ENCODE measurements around the gene CFAP92. TPM values are rescaled to one million over a fixed set of nuclear protein-coding genes. Genes with fewer than 3 reads are reported as not detected.

CFAP92 gene
- total and polyA plus RNA-seq, 2 donors (not counting 3 experiments of a cell fraction or from before 2014, with no cell fraction given), result 0.04 to 0.62 TPM

GRCh38 chr3:129019266-129019665 lies 25.4 kb upstream of the CFAP92 start:
- CTCF ChIA-PET, result interaction anchor here (5.0 kb wide), 1 partner anchor 49 kb away, joined by 34 read pairs; no protein-coding TSS in a partner anchor
- H3K79me2 ChIP-seq (ENCODE audit: control insufficient read depth, insufficient read depth, low read length), result no peaks in the 10 kb centered on the region
- dilution Hi-C loops (cut with MboI; ENCODE audit: extremely low pct_ligation_motif_present, low sequenced_read_pairs) (no loop called here), intact Hi-C loops (cut with micrococcal nuclease) (no loop called here)
- H3K4me3 ChIP-seq (replicated peaks in 1 of 3; ENCODE audit: insufficient read depth in 1 of 3, low read depth in 1 of 3, low read length in 3 of 3), result no peak overlapping the region
- H3K27ac ChIP-seq (ENCODE audit: insufficient read depth, low read depth, low read length), result no peak overlapping the region
- H3K4me1 ChIP-seq (ENCODE audit: control insufficient read depth, extremely low read depth, insufficient read depth, low read length), result peaks cover 33% of the 10 kb centered on the region
- no peaks in the 10 kb centered on the region for H4K20me1 ChIP-seq (replicated peaks; ENCODE audit: control insufficient read depth, extremely low read depth, insufficient read depth, low read length)
- no peaks in the 10 kb centered on the region for H3K27me3 ChIP-seq (ENCODE audit: control insufficient read depth in 2 of 2, insufficient read depth in 2 of 2, low read length in 2 of 2)
- no peak overlapping the region for H2AFZ ChIP-seq (ENCODE audit: low read depth, low read length)
- no peak overlapping the region for H3K4me2 ChIP-seq (ENCODE audit: insufficient read depth, low read length)
- H3K9me3 ChIP-seq (replicated peaks; ENCODE audit: control insufficient read depth, insufficient read depth, low read length), result no peaks in the 10 kb centered on the region
- TF ChIP-seq MYC (IDR thresholded peaks at IDR 0.05; ENCODE audit: low read depth, low read length) (no peak), EZH2 (IDR thresholded peaks at IDR 0.05; ENCODE audit: borderline replicate concordance, low read depth, low read length, severe bottlenecking) (no peak), CTCF (IDR thresholded peaks at IDR 0.05; ENCODE audit: extremely low read depth in 1 of 2, insufficient read depth in 1 of 2, low read depth in 1 of 2, low read length in 2 of 2) (no peak), MAX (IDR thresholded peaks at IDR 0.05; ENCODE audit: insufficient read depth, insufficient read length) (no peak), FOS (IDR thresholded peaks at IDR 0.05; ENCODE audit: borderline replicate concordance, insufficient read depth, low read length) (no peak), POLR2A (IDR thresholded peaks at IDR 0.05; ENCODE audit: low read depth, low read length) (no peak), JUN (IDR thresholded peaks at IDR 0.05; ENCODE audit: borderline replicate concordance, insufficient read depth, insufficient read length, low read depth) (no peak), POLR2AphosphoS5 (IDR thresholded peaks at IDR 0.05; ENCODE audit: insufficient read depth, low read depth, low read length) (no peak), GATA2 (IDR thresholded peaks at IDR 0.05; ENCODE audit: insufficient read depth, insufficient read length, low read depth, low read length) (no peak)
- FAIRE-seq, result no peak
- no peak overlapping the region for H3K9ac ChIP-seq (replicated peaks; ENCODE audit: extremely low read depth, insufficient read depth, low read length)
- BruUV-seq (replicated peaks), result no TSS peak
- H3K9me1 ChIP-seq (replicated peaks; ENCODE audit: control insufficient read depth, extremely low read depth, insufficient read depth, low read length), result no peaks in the 10 kb centered on the region
- no peak for DNase-seq (ENCODE audit: low read depth, low spot score)
- no peaks in the 10 kb centered on the region for H3K36me3 ChIP-seq (ENCODE audit: control insufficient read depth in 2 of 2, extremely low read depth in 1 of 2, insufficient read depth in 2 of 2, low read length in 2 of 2)
- POLR2A ChIA-PET, result no interaction called here
